Subcutaneous adipose tissue (tissue), 4 donors: Measurements from ENCODE around the gene TAOK1. TPM values are rescaled to one million over a fixed set of nuclear protein-coding genes. Genes with fewer than 3 reads are reported as not detected.

Experiments
- CTCF ChIP-seq: fragments of 450-650 bp; IDR thresholded peaks from one replicate; pipeline ENCODE4 v1.5.1; 2016; ENCODE audit warnings: low read depth, mild to moderate bottlenecking, control low read depth, antibody characterized with exemption, moderate library complexity
- total RNA-seq, 4 donors: library from RNA; depleted of rRNA; stranded (reverse); fragments of >200 nt; gene quantifications; one replicate each; pipeline ENCODE4 v1.1.0, GENCODE V29; 2016

TAOK1 gene
- total RNA-seq, 4 donors from 2014 or later, result 64.8 to 106 (median 79.1) TPM

DNA sequence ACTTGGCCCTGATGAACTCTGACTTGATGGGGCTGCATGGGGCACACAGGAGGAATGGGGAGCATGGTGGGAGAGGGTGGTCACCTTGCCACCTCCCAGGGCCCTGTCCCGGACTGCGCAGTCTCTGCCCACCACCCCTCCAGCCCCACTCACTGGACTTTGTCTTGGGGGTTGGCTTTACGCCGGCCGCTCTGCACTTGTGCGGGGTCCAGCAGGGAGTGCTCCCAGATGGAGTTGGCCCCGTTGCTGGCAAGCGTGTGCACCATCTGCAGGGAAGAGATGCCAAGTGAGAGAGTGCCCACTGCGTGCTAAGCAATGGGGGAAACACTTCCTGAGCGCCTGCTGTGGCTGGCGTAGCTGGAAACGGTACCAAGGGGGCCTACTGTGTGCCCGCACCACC lies 192.6 kb downstream of the TAOK1 start:
- TF ChIP-seq CTCF, result no peak

DNA sequence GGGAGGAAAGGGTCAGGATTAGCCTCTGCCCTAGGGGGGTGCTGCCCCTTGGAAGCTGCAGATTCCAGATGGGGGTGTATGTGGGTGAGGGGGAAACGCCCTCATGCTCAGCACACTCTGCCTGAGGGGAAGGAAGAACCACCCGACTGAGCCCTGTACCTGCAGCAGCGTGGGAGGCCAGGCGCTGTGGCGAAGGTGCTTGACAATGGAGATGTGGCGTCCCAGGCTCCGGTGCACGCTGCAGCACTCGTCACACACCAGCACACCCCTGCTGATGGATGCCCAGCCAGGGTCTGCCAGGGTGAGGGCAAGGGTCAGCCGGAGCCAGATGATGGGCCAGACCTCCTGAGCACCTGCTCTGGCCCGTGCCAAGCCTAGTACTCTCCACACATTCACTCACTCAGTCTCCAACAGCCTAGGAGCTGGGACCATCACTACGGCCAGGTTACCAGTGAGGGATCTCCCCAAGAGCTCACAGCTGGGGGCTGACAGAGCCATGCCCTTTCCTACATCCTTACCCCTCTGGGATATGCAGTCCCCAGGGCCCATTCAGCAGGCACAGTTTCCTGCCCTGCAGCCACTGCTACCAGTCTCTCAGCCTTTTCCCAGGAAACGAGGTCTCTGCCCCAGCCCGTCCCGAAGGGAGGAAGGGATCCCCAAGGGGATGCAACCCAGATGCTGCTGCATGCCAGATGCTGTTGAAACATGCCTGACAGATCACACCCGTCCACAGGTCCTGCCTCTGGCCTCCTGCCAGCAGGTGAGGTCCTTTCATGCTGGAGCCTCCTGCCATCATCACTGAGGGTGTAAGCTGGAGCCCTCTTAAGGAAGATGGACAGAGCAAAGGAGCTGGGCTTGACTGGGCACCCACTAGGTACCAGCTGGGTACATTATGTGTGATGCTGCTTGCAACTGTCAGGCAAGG lies 193.4 kb downstream of the TAOK1 start:
- TF ChIP-seq CTCF, result no peak

- TF ChIP-seq CTCF, result no peak
Measured at GRCh38 chr17:29584452-29585079, 194.4 kb downstream of the TAOK1 start.

DNA sequence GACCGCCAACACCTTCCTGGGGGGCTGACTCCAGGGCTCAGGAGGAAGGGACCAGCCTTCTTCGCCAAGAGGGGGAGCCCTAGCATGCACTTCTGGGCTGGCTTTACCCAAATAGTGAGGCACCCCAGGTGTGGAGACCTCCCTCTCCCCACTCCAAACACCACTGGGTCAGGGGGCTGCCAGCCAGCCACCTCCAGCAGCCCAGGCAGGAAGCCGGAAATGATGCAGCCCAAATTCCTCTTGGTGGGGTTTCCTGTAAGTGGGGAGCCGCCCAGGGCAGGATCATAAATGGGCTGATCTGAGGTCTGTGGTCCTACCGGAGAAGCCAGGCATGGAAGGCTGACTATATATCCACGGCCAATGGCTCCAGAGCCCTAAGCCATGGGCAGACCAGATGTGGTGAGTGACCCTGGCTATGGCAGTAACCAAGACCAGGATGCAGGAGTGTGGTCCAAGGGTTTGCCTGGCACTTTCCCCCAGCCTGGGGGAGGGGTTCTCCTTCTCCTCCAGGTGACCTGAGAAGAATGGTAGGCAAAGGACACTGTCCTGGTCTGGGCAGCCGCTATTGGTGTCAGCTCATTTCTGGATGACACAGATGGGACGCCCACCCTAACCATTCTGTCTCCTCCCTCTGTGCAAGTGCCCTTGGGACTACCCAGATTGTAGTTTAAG lies 195.1 kb downstream of the TAOK1 start:
- no peak for TF ChIP-seq CTCF

GRCh38 chr17:29586676-29587469 lies 196.7 kb downstream of the TAOK1 start:
- TF ChIP-seq CTCF, result no peak

- no peak for TF ChIP-seq CTCF
Measured at GRCh38 chr17:29587591-29587990, 197.4 kb downstream of the TAOK1 start.
